B cell (primary cell): ENCODE measurements around the gene UBE2J2. TPM values are rescaled to one million over a fixed set of nuclear protein-coding genes. Genes with fewer than 3 reads are reported as not detected.
A peak's percentile ranks its signal among the peaks of the same experiment; 100 is the strongest.

Experiments
- ATAC-seq: fragments of 200-7000 bp; cut with Tn5 transposase; one replicate; pipeline ENCODE4 v1.10.0; 2021; ENCODE audit warnings: low read depth, mild to moderate bottlenecking, moderate number of reproducible peaks, moderate library complexity
- CTCF ChIA-PET: fragments of 350-600 bp; sonication (Branson Sonifier 250); formaldehyde crosslinking; loops from one replicate; lab custom pipeline; 2021; ENCODE audit warnings: antibody characterized with exemption, inconsistent platforms; lab: Charles Lee
- POLR2A ChIA-PET: fragments of 350-600 bp; sonication (Branson Sonifier 250); formaldehyde crosslinking; loops from one replicate; lab custom pipeline; 2021; ENCODE audit warnings: antibody characterized with exemption; lab: Charles Lee
- DNase-seq: peaks from one replicate; pipeline ENCODE4 v3.0.0; 2013
- H2AFZ ChIP-seq: 2 replicates; pipeline ENCODE4 v1.6.1; 2012; ENCODE audit warnings: mild to moderate bottlenecking, low read depth, low read length; ENCODE audit not compliant: insufficient read depth, poor library complexity, severe bottlenecking
- H3K27ac ChIP-seq, 2 donors: 1 replicate in 1 of 2; 2 replicates in 1 of 2; pipeline ENCODE4 v1.5.1; 2012 to 2013; ENCODE audit warnings: low read length in 2 of 2, mild to moderate bottlenecking in 2 of 2, moderate library complexity in 1 of 2
- H3K27me3 ChIP-seq, 4 experiments: fragments of 200-600 bp in 1 of 4; sonication (generic) in 1 of 4; replicated peaks in 1 of 4; 1 replicate in 2 of 4; 2 replicates in 2 of 4; pipeline versions ENCODE4 v1.6.1 to v1.7.0; 2013 to 2016; ENCODE audit warnings: low read length in 3 of 4, mild to moderate bottlenecking in 2 of 4, mixed read lengths in 1 of 4, moderate library complexity in 1 of 4; ENCODE audit not compliant: insufficient read depth in 4 of 4, control insufficient read depth in 3 of 4; ENCODE audit errors: control extremely low read depth in 1 of 4
- H3K36me3 ChIP-seq, 2 experiments: replicated peaks in 1 of 2; 1 replicate in 1 of 2; 2 replicates in 1 of 2; pipeline versions ENCODE4 v1.6.1 to v1.7.1; 2013; ENCODE audit warnings: low read length in 1 of 2; ENCODE audit not compliant: insufficient read depth in 2 of 2, control insufficient read depth in 1 of 2; ENCODE audit errors: control extremely low read depth in 1 of 2, extremely low read depth in 1 of 2
- H3K4me1 ChIP-seq, 2 donors: fragments of 200-600 bp in 1 of 2; sonication (generic) in 1 of 2; 1 replicate in 1 of 2; 2 replicates in 1 of 2; pipeline versions ENCODE4 v1.5.1 to v1.6.1; 2013 to 2017; ENCODE audit warnings: low read length in 2 of 2; ENCODE audit not compliant: control insufficient read depth in 2 of 2, insufficient read depth in 2 of 2
- H3K4me2 ChIP-seq: replicated peaks from 2 replicates; pipeline ENCODE3; 2012; ENCODE audit warnings: mild to moderate bottlenecking, low read depth, low read length; ENCODE audit not compliant: poor library complexity, severe bottlenecking
- H3K4me3 ChIP-seq, 5 experiments: fragments of 200-600 bp in 1 of 5; sonication (generic) in 1 of 5; 1 replicate in 3 of 5; 2 replicates in 2 of 5; pipeline versions ENCODE4 v1.5.1 to v1.7.0; 2011 to 2016; ENCODE audit warnings: low read length in 4 of 5, mild to moderate bottlenecking in 4 of 5, low read depth in 2 of 5, control low read depth in 1 of 5, moderate library complexity in 1 of 5; ENCODE audit not compliant: insufficient read depth in 1 of 5; ENCODE audit errors: control extremely low read depth in 1 of 5, extremely low read depth in 1 of 5
- H3K79me2 ChIP-seq: fragments of 200-600 bp; sonication (generic); one replicate; pipeline ENCODE4 v1.6.0; 2016; ENCODE audit warnings: low read length; ENCODE audit not compliant: control insufficient read depth, insufficient read depth
- H3K9ac ChIP-seq: fragments of 200-600 bp; sonication (generic); 2 replicates; pipeline ENCODE4 v1.6.1; 2017; ENCODE audit warnings: mild to moderate bottlenecking, low read length, moderate library complexity
- H3K9me3 ChIP-seq, 3 donors: one replicate each; pipeline versions ENCODE4 v1.6.1 to v1.7.1; 2013; ENCODE audit warnings: low read length in 2 of 3; ENCODE audit not compliant: control insufficient read depth in 2 of 3, insufficient read depth in 1 of 3; ENCODE audit errors: control extremely low read depth in 1 of 3
- H4K20me1 ChIP-seq: 2 replicates; pipeline ENCODE4 v1.6.0; 2012; ENCODE audit warnings: mild to moderate bottlenecking, low read length; ENCODE audit not compliant: insufficient read depth, control insufficient read depth, poor library complexity, severe bottlenecking
- H3K27ac Mint-ChIP-seq: one replicate; pipeline ENCODE4 v1.8.0; 2021; ENCODE audit warnings: mixed read lengths
- H3K27me3 Mint-ChIP-seq: one replicate; pipeline ENCODE4 v1.8.0; 2021; ENCODE audit warnings: mixed read lengths
- H3K4me1 Mint-ChIP-seq: one replicate; pipeline ENCODE4 v1.8.0; 2021; ENCODE audit warnings: mixed read lengths
- H3K4me3 Mint-ChIP-seq: one replicate; pipeline ENCODE4 v1.8.0; 2021; ENCODE audit warnings: mixed read lengths
- H3K9me3 Mint-ChIP-seq: one replicate; pipeline ENCODE4 v1.8.0; 2022; ENCODE audit warnings: mixed read lengths; ENCODE audit not compliant: insufficient read depth
- CTCF ChIP-seq: fragments of 200-600 bp; IDR thresholded peaks from one replicate; pipeline ENCODE4 v1.8.0; 2022; ENCODE audit warnings: antibody characterized with exemption, mild to moderate bottlenecking
- EZH2 ChIP-seq: IDR thresholded peaks from 2 replicates; pipeline ENCODE4 v1.6.1; 2012; ENCODE audit warnings: borderline replicate concordance, low read depth, mild to moderate bottlenecking, moderate library complexity, low read length; ENCODE audit not compliant: insufficient read depth, poor library complexity, severe bottlenecking
- WGBS: methylation state at CpG from one replicate; pipeline ENCODE4 v1.1.5; 2013; ENCODE audit warnings: missing lambda C conversion rate; ENCODE audit not compliant: insufficient coverage; 5-methylcytosine and 5-hydroxymethylcytosine counted together
- intact Hi-C: fragments of 100-400 bp; cut with micrococcal nuclease; formaldehyde crosslinking; loops from one replicate; pipeline ENCODE4 v1.10.0; 2022
- polyA plus RNA-seq: library from polyadenylated mRNA; depleted of rRNA; stranded (reverse); fragments of >200 nt; gene quantifications from 2 replicates; pipeline ENCODE4 v1.2.3, GENCODE V29; 2012
- total RNA-seq, 2 donors: library from RNA; stranded (reverse); fragments of 120-200 nt in 1 of 2; gene quantifications; 1 replicate in 1 of 2; 2 replicates in 1 of 2; pipeline versions ENCODE4 v1.2.3 to v1.2.4, GENCODE V29; 2013 to 2022

UBE2J2 gene
- total and polyA plus RNA-seq, 2 donors (not counting 1 experiment from before 2014, with no cell fraction given) = 40.1 to 115 TPM

GRCh38 chr1:1231400-1232207 lies 42.0 kb downstream of the UBE2J2 start, which contains the start of gene SDF4:
TSS of gene SDF4 (minus strand) at chr1:1232001. CDS start at chr1:1228772, 3,229 bp downstream.
- H3K4me1 Mint-ChIP-seq = peaks cover 33% of the 10 kb centered on the region
- H3K9me3 ChIP-seq = no peaks in the 10 kb centered on the region
- peak within 1 kb of the TSS; percentile 86 to 98 (median 90) for H3K4me3 ChIP-seq
- H3K27ac ChIP-seq = peak within 1 kb of the TSS; percentile 29 to 91
- H4K20me1 ChIP-seq = peaks cover 74% of the 10 kb centered on the region
- ChIA-PET POLR2A (interaction anchor here (0.7 to 1.0 kb wide), 3 partner anchors 94 to 115 kb away, joined by 3 read pairs; partner anchors contain the start of gene C1orf159), CTCF (interaction anchor here (0.6 to 2.3 kb wide), 5 partner anchors 19 to 113 kb away, joined by 3 to 18 read pairs (median 5); no protein-coding TSS in a partner anchor)
- peaks cover 25 to 30% of the 10 kb centered on the region in 2 donors for H3K4me1 ChIP-seq
- intact Hi-C loops = loop anchor here (1.0 to 10.0 kb wide), 4 partner anchors 23 to 197 kb away; partner anchors contain the start of genes ACAP3, C1orf159 and PUSL1
- H3K79me2 ChIP-seq = peaks cover 74% of the 10 kb centered on the region
- TF ChIP-seq EZH2 = no peak
- TF ChIP-seq CTCF = no peak
- H3K36me3 ChIP-seq = peaks cover 0 to 27% of the 10 kb centered on the region in 2 experiments
- H3K4me2 ChIP-seq = peak within 1 kb of the TSS; percentile 92
- peak; percentile 98 for DNase-seq
- no peaks in the 10 kb centered on the region for H3K9me3 Mint-ChIP-seq
- H3K27me3 Mint-ChIP-seq = no peaks in the 10 kb centered on the region
- H3K4me3 Mint-ChIP-seq = peak within 1 kb of the TSS; percentile 93
- peak; percentile 94 for ATAC-seq
- H3K27me3 ChIP-seq = no peaks in the 10 kb centered on the region
- peak within 1 kb of the TSS; percentile 84 for H3K27ac Mint-ChIP-seq
- H2AFZ ChIP-seq = peak within 1 kb of the TSS; percentile 86
- H3K9ac ChIP-seq = peak within 1 kb of the TSS; percentile 96
- under 1% methylated on average over 99 of the region's 99 CpGs for WGBS
